RWPE2 (cell line): Measurements from ENCODE around the gene SPN.
"Not testable (repeated sequence)": the region's sequence is repeated elsewhere in the genome, so short reads cannot be mapped to it uniquely, and the experiment has no call there.

Experiments used
- ATAC-seq: fragments of 200-7000 bp; cut with Tn5 transposase; 3 replicates; pipeline ENCODE4 v1.9.1; 2021; ENCODE audit warnings: low read depth
- DNase-seq: peaks from one replicate; pipeline ENCODE4 v3.0.0-alpha.2; 2020; ENCODE audit warnings: low spot score
- H3K27ac ChIP-seq: fragments of 450-650 bp; 2 replicates; pipeline ENCODE4 v1.5.1; 2017; ENCODE audit warnings: mild to moderate bottlenecking; ENCODE audit not compliant: poor library complexity, severe bottlenecking
- H3K27me3 ChIP-seq: fragments of 250-450 bp; sonication (Bioruptor Pico); 2 replicates; pipeline ENCODE4 v1.5.1; 2021; ENCODE audit warnings: mild to moderate bottlenecking, moderate library complexity; ENCODE audit not compliant: insufficient read depth, poor library complexity, severe bottlenecking
- H3K36me3 ChIP-seq: fragments of 250-450 bp; sonication (Bioruptor Pico); 2 replicates; pipeline ENCODE4 v1.5.1; 2020; ENCODE audit warnings: low read depth, mild to moderate bottlenecking, moderate library complexity
- H3K4me1 ChIP-seq: fragments of 250-450 bp; sonication (Bioruptor Pico); 2 replicates; pipeline ENCODE4 v1.5.1; 2021; ENCODE audit warnings: mild to moderate bottlenecking, moderate library complexity; ENCODE audit not compliant: insufficient read depth, poor library complexity, severe bottlenecking
- H3K4me3 ChIP-seq: fragments of 250-450 bp; sonication (Bioruptor Pico); 2 replicates; pipeline ENCODE4 v1.5.1; 2021; ENCODE audit warnings: mild to moderate bottlenecking, moderate library complexity; ENCODE audit not compliant: severe bottlenecking
- H3K9me3 ChIP-seq: fragments of 250-450 bp; sonication (Bioruptor Pico); 2 replicates; pipeline ENCODE4 v1.5.1; 2021; ENCODE audit warnings: mild to moderate bottlenecking, moderate library complexity; ENCODE audit not compliant: severe bottlenecking
- CTCF ChIP-seq: fragments of 450-650 bp; IDR thresholded peaks from one replicate; pipeline ENCODE4 v1.5.1; 2017; ENCODE audit warnings: mild to moderate bottlenecking, moderate library complexity; ENCODE audit not compliant: poor library complexity, severe bottlenecking

The SPN gene

GRCh38 chr16:29663016-29663806 lies at the start of gene SPN:
TSS of gene SPN (plus strand) at chr16:29663247. CDS start at chr16:29663729, 482 bp downstream.
- ATAC-seq (no peak), DNase-seq (no peak)
- Histone ChIP-seq H3K4me1 (no peaks in the 10 kb centered on the region), H3K36me3 (no peaks in the 10 kb centered on the region), H3K4me3 (no peak within 1 kb of the TSS), H3K27me3 (no peaks in the 10 kb centered on the region), H3K9me3 (no peaks in the 10 kb centered on the region), H3K27ac (no peak within 1 kb of the TSS)
- TF ChIP-seq CTCF: no peak

DNA sequence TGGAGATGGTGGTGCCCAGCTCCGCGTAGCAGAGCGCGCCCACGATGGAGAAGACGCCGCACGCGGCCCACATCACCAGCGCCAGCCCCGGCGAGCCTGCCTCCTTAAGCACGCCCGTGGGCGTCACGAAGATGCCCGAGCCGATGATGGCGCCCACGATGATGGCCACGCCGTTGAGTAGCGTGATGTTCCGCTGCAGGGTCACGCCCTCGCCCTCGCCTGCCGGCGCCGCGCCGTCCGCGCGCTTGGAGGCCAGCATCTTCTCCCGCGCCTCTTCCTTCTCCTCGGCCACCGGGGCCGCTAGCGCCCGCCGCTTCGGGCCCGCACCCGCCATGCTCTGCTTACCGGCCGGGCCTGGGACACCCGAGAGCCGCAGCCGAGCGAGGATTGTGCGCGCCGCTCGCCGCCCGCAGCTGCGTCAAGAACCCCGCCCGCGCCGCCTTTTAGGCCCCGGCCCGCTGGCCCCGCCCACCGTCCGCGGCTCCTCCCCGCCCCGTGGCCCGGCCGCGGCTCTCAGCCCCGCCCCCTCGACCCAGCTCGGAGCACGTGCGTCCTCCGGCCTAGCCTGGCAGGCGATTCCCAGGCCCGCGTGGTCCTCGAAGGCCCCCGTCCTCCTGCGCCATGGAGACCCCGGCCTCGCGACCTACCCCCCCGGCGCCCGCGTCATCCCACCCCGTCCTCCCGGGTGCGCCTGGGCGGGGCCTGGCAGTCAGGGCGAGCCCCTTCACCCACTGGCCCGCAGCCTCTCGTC lies 49.6 kb upstream of the SPN start:
- DNase-seq (peak; percentile 82), ATAC-seq (peak; percentile 50)
- Histone ChIP-seq H3K27ac (peak overlapping the region; percentile 74), H3K4me3 (peak overlapping the region; percentile 88)
- not testable (repeated sequence) for H3K9me3 ChIP-seq, H3K4me1 ChIP-seq, H3K27me3 ChIP-seq, H3K36me3 ChIP-seq

DNA sequence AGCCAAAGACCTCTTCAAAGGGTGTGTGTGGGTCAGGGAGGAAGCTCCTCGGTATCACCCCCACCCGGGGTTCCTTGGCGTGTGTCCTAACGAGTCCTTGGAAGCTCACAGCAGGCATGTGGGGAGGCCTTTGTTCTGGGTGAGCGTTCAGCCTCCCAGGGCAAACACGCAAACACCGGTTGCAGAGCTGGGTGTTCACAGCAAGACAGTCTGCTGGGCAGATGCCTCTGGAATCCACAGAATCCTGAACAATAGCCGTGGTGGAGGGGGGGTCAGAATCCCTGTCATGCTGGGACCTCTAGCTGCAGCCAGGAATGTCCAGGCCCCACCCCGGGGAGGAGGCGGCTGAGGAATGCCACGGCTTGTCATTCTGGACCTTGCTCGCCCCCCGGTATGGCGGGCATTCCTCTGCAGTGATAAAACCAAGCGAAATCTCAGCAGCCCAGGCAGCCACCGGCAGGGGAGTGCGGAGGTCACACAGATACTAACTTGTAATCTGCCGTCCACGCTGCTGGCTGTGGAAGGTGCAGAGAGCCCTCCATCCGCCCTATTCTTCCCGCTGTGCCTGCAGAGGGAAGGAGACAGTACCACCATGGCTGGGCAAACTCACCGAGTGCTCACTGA lies 48.2 kb upstream of the SPN start:
- not testable (repeated sequence) for H3K4me1 ChIP-seq, H3K4me3 ChIP-seq
- peak; percentile 24; the same call in 2 of the 3 replicates for ATAC-seq

DNA sequence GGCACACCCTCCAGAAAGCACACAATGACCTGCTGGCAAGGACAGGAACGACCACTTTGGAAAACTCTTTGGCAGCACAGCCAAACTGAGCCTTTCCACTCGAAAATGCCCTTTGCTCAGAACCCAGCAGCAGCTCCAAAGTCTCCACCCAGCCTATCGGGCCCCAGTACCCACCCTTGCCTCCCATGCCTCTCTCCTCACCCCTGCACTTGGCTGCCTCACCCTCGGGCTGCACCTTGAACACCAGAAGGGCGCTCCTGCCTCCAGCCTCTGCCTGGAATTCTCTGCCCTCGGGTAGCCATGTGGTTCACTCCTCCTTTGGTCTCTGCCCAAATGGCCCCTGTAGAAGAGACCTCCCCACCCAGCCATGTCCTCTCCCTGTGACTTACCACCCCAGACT lies 46.9 kb upstream of the SPN start:
- not testable (repeated sequence) for H3K36me3 ChIP-seq, DNase-seq, H3K9me3 ChIP-seq, H3K4me3 ChIP-seq, ATAC-seq, H3K27me3 ChIP-seq, H3K27ac ChIP-seq, H3K4me1 ChIP-seq

More for the DNA sequence above, 48.2 kb upstream of the SPN start:
- DNase-seq, H3K36me3 ChIP-seq, H3K27me3 ChIP-seq, H3K27ac ChIP-seq, H3K9me3 ChIP-seq: not testable (repeated sequence)

DNA sequence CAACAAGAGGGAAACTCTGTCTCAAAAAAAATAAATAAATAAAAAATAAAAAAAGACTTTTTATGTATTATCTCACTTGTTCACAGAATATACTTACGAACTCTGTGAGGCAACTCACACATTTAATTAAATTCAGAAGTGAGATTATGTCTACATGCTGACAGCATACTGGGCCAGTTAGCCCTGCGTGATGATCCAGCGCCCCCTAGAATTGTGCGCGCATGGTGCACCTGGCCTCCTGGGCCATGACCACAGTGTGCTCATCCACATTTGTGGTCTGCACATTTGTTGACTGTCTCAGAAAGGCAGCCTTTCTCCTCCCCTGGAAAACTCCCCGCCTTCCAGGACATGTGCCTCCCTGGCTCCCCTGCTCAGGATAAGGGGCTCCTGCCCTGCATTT lies 42.5 kb upstream of the SPN start:
- not testable (repeated sequence) for ATAC-seq, DNase-seq, H3K27ac ChIP-seq, H3K9me3 ChIP-seq, H3K4me1 ChIP-seq, H3K27me3 ChIP-seq, H3K36me3 ChIP-seq, H3K4me3 ChIP-seq

- not testable (repeated sequence) for H3K27me3 ChIP-seq, DNase-seq, H3K4me1 ChIP-seq, H3K27ac ChIP-seq, H3K4me3 ChIP-seq, H3K36me3 ChIP-seq, H3K9me3 ChIP-seq, ATAC-seq
These were observed 40.3 kb upstream of the SPN start for GRCh38 chr16:29622738-29623137.

- not testable (repeated sequence) for H3K9me3 ChIP-seq, ATAC-seq, DNase-seq, H3K4me1 ChIP-seq, H3K4me3 ChIP-seq, H3K36me3 ChIP-seq, H3K27me3 ChIP-seq, H3K27ac ChIP-seq
These were observed 39.8 kb upstream of the SPN start for GRCh38 chr16:29623253-29623652.

GRCh38 chr16:29625114-29625513 lies 37.9 kb upstream of the SPN start:
- not testable (repeated sequence) for H3K9me3 ChIP-seq, H3K4me3 ChIP-seq, DNase-seq, H3K27ac ChIP-seq, H3K27me3 ChIP-seq, H3K4me1 ChIP-seq, H3K36me3 ChIP-seq, ATAC-seq

DNA sequence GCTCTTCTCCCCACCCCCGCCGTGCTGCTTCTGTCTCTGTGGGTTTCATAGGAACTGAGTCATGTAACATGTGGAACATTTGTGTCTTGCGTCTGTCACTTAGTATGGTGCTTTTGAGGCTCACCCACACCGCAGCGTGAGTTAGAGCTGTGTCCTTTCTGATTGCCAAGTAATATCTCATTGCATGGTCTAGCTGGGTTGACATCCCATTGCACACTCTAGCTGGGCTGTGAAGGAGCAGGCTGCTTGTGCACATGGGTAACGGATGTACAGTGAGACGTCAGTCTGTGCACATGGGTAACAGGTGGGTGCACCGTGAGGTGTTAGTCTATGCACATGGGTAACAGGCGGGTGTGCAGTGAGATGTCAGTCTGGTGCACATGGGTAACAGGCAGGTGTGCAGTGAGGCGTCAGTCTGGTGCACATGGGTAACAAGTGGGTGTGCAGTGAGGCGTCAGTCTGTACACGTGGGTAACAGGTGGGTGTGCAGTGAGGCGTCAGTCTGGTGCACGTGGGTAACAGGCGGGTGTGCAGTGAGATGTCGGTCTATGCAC lies 36.2 kb upstream of the SPN start:
- H3K4me3 ChIP-seq, ATAC-seq, H3K4me1 ChIP-seq, H3K27ac ChIP-seq, H3K27me3 ChIP-seq, H3K9me3 ChIP-seq, H3K36me3 ChIP-seq, DNase-seq: not testable (repeated sequence)

- H3K27ac ChIP-seq, DNase-seq, H3K27me3 ChIP-seq, H3K4me1 ChIP-seq, ATAC-seq, H3K4me3 ChIP-seq, H3K36me3 ChIP-seq, H3K9me3 ChIP-seq: not testable (repeated sequence)
These were observed 35.4 kb upstream of the SPN start for GRCh38 chr16:29627661-29628075.
